DMS53 treated with DMSO at 0.1 percent for 48 hours (cell line): ENCODE data around the gene CGRRF1.

ENCODE experiments used
- DNase-seq: peaks from one replicate; lab custom pipeline; 2025; ENCODE audit not compliant: unreplicated experiment; lab: John Stamatoyannopoulos, UW

CGRRF1 gene

DNA sequence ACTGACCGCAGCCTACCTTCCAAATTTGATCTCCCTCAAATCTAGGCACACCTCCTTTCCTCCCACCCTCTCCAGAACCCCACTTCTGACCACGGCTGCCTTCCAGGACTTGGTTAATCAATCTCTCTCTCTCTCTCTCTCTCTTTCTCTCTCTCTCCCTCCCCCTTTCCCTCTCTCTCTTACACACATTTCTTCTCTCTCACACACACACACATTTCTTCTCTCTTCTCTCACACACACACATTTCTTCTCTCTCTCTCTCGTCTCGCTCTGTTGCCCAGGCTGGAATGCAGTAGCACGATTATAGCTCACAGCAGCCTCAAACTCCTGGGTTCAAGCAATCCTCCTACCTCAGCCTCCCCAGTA is 20.4 kb upstream of the CGRRF1 start:
- DNase-seq: no peak

DNA sequence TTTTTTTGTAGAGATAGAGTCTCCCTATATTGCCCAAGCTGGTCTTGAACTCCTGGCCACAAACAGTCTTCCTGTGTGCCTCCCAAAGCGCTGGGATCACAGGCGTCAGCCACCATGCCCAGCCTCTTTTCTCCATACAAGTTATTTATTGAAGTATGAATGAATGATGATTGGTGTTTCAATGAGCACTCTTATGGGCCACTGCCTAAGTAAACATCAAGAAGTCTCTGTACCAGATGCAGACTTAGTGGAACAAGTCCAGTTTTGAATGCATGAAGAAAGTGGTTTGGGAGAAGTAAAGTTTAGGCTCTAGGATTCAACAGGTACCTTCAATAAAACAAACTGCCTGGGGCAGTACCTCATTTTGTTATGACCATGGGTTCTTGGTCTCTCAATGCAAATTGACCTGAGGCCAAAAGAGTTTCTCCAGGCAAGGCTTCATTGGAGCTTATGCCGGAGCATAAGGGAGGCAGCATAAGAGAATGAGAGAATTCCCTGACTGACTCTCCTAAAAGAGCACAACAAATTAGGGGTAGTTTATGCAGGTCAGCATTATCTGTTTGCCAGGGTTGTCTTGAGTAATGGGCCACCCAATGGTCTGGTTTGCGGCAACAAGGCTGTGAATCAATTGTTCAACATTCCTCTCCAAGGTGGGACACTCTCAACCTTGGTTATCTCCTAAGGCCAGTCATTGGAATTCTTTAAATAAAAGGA is 19.8 kb upstream of the CGRRF1 start:
- no peak for DNase-seq

DNA sequence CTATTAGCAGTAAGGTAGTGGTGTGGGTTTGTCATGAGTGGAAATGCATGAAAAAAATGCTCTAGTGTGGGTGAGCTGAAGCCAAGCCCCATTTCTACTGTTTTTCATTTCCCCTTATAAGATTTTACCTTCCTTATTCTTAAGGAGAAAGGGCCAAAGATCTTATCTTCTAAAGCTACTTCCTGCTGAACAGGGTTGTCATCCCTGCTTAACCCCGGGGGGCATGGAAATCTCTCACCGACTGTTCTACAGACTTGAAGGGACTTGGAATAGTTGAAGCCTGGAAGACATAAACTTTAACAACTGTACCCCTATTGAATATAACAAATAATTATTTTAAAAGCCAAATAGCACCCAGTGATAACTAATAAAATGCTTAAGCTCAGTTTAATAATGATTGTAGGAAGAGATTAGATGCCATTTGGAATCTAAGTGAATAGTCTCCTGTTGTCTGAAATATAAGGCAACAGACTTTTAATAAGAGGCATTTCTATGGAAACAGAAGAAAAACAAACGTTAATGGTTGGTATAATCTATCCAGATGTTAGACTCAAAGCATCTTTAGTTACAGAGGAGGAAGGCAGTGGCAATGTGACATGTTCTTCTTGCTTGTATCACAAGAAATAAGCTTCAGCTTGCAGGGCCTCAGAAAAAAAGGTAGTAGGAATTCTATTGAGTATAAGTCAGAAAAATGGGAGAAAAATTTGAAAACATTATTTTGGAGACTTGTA is 19.1 kb upstream of the CGRRF1 start:
- no peak for DNase-seq

DNA sequence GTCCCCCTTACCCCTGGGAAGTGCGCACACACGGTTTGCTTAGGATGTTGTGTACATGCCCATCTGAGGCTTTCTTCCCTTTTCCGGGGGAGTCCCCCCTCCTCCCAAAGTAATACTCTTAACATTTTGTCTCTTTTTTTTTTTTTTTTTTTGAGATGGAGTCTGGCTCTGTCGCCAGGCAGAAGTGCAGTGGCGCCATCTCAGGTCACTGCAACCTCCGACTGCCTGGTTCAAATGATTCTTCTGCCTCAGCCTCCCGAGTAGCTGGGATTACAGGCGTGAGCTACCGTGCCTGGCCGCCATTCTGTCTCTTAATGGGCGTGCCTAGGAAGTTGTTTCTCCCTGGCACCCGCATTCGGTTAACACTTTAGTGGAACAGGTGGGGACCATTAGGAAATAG is 16.4 kb upstream of the CGRRF1 start:
- DNase-seq: no peak

DNA sequence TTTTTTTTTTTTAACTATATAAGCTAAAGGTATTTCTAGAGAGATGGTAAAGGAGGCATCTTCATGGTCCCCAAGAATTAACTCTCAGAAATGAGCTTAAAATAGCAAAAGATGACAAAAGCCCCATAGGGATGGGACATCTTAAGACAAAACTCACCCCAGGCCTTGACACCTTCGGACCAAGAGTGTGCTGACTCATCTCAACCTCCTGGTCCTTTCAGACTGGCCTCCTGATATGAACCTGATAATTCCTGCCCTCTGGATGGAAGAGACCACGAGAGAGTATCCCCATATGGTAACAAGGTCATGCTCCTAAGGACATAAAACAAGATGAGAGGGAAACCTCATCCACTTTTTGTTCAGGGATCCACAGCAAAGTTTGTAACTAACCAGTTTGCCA is 12.5 kb upstream of the CGRRF1 start:
- DNase-seq: no peak

DNA sequence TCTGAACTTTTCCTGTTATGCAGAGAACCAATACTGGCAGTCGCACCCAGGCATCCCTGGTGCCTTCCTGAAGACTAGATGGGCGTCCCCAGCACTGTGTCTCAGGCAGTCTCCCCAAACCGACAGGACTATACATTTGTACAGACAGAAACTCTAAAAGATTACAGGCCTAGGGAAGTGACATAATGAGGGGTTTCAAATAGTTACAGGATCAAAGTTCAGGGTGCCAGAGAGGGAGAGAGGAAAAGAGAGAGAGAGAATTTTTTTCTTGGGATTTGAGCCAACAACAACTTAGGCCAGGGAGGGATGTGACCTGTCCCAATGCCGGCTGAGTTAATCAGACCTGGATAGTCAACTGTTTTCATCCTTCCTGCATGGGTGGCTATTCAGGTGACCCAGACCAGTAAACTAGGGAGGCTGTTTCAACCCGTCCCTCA is 11.6 kb upstream of the CGRRF1 start:
- DNase-seq: no peak

DNA sequence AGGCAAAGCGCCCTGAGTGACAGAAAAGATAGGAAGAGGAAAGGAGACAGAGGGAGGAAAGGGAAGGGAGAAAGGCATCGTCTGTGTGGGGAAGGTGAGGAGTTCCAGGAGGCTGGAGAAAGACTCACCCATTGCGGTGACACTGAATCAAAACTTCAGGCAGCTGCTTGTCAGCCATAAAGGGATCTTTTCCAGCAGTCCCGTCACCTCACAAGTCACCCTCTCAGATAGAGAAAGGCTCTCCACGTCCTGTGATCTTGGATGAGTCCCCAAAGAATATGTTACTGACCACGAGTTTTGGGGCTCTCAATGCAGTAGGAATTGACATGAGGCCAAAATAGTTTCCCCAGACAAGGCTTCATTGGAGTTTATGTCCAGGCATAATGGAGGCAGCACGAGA is 11.1 kb upstream of the CGRRF1 start:
- no peak for DNase-seq

DNA sequence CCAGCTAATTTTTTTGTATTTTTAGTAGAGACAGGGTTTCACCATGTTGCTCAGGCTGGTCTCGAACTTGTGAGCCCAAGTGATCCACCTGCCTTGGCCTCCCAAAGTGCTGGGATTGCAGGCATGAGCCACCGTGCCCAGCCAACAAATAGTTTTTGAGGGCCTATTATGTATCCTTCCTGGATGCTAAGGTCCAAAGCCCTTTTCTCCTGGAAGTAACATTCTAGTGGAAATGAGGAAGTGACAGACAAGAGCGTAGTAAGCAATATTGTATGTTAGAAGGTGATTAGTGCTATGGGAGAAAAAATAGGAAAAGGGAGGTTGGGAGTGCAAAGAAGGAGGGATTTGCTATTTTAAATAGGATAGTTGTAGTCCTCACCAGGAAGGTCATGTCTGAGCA is 9.0 kb upstream of the CGRRF1 start:
- DNase-seq: no peak

DNA sequence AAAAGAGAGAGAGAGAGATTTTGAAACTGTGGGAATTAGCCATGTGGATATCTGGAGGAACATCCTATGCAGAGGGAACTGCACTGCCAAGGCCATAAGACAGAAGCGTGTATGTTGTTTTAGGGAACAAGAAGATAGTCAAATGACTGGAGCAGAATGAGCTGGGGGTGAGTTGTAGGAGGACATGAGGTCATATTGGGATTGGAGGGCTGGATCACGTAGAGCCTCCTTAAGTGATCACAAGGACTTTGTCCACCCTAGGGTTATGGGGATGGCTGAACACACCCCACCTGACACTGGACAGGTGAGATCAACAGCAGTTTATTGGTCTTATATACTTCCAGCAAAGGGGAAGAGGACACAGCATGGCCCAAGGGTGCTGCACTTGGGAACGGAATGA is 8.2 kb upstream of the CGRRF1 start:
- DNase-seq: no peak

DNA sequence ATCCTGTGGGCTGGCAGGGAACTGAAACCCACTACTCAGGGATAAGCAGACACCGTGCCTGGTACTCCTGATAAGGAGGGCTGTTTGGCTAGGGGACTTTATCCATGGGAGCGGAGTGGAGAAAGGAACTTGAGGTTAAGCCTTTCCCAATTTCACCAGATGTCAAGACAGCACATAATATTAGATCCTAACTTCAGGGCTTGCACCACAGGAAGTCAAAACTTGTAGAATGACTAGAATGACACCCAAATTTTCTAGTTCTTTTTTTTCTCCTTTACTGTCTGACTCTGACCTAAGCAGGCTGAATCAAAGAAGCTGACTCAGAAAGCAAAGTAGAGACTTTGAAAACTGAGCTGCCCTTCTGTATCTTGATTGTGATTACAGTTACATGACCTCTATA is 7.1 kb upstream of the CGRRF1 start:
- no peak for DNase-seq

DNA sequence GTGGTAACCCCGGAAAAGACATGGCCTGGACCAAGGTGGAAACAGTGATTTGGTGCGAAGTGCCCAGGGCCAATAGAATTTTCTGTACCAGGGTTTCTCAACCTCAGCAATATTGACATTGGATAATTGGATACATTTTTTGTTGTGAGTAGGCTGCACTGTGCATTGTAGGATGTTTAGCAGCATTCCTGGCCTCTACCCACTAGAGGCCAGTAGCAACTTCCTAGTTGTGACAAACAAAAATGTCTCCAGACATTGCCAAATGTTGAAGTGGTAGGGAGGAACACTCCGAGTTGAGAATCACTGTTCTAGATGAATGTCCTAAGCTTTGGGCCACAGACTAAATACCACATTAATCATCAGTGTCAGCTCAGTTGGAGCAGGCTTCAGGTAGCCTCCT is 6.2 kb upstream of the CGRRF1 start:
- no peak for DNase-seq

DNA sequence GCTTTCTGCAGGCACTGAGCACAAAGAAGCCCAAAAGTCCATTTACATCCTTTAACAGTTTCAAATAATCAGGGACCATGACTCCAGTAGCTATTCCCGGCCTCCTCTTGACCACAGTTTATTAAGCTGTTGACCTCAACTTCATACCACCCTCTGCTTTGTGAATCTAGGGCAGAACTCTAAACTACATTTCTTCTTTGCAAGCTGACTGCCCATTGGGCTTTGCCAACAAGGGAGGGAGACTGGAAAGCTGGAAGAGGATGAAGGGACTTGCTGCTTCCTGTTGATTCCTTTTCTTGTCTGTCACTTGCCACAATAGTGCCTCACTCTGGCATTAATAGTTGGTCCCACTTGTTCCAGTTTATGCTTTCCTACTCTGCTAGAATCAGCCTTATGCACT is 2.7 kb downstream of the CGRRF1 start:
- no peak for DNase-seq

DNA sequence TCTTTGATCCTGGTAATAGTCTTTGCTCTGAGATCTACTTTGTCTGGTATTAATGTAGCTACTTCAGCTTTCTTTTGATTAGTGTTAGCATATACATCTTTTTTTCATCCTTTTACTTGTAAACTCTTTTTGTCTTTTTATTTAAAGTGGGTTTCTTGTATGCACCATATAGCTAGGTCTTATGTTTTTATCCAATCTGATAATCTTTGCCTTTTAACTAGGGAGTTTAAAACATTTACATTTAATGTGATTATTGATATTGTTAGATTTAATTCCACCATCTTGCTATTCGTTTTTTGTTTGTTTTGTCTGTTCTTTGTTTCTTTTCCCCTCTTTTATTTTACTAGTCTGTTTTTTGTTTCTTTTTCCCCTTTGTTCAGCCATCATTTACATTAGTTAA is 6.0 kb downstream of the CGRRF1 start:
- no peak for DNase-seq

DNA sequence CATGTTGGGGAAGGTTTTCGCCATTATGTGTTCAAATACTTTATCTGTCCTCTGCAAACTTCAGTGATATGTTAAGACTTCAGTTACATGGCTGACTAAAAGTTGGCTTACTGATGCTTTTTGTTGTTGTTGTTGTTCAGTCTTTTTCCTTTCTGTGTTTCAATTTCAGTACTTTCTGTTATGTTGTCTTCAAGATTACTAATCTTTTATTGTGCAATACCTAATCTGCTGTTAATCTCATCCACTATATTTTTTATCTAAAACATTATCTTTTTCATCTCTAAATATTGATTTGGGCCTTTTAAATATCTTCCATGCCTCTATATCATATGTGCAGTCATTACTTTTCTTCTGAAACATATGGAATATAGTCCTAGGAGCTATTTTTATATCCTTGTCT is 7.0 kb downstream of the CGRRF1 start:
- DNase-seq: no peak

DNA sequence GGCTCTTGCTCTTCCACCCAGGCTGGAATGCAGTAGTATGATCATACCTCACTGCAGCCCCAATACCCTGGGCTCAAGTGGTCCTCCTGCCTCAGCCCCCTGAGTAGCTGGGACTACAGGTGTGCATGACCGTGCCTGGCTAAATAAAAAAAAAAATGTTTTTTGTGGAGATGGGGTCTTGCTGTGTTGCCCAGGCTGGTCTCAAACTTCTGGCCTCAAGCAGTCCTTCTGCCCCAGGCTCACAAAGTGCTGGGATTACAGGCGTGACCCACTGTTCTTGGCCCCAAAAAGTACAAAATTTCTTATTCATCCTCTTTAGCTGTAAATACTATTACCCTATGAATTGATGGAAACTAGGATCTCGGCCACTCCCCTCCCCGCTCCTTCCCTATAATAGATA is 14.7 kb downstream of the CGRRF1 start:
- no peak for DNase-seq

DNA sequence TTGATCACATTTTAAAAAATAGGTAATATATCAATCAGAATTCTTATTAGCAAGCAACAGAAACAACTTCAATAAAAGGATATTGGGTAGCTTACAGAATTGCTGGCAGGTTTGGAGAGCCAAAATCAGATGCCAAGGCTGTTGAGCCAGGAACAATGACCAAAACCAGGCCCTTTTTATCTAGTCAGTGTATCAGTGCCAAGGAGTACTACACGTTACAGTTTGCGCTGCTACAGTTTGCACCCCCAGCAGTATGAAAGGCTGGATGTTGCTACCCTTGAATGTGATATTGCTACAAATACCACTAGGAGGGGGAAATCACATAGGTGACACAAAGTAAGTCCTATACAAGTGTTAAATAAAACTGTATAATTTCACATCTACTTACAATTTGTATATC is 19.3 kb downstream of the CGRRF1 start:
- no peak for DNase-seq

DNA sequence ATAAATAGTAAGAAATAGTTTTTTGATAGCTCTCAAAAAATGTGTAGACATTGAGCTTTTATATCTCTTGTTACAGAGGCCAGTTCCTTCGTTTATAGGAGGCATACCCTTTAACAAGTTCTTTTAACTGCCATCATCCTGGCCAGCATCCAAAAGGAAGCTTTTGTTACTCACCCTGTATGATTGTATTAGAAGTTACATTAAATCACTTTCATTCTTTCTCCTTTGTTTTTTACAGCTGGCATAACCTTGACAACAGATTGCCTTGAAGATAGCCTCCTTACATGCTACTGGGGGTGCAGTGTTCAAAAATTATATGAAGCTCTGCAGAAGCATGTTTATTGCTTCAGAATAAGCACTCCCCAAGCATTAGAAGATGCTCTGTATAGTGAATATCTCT is 20.1 kb downstream of the CGRRF1 start:
- no peak for DNase-seq

DNA sequence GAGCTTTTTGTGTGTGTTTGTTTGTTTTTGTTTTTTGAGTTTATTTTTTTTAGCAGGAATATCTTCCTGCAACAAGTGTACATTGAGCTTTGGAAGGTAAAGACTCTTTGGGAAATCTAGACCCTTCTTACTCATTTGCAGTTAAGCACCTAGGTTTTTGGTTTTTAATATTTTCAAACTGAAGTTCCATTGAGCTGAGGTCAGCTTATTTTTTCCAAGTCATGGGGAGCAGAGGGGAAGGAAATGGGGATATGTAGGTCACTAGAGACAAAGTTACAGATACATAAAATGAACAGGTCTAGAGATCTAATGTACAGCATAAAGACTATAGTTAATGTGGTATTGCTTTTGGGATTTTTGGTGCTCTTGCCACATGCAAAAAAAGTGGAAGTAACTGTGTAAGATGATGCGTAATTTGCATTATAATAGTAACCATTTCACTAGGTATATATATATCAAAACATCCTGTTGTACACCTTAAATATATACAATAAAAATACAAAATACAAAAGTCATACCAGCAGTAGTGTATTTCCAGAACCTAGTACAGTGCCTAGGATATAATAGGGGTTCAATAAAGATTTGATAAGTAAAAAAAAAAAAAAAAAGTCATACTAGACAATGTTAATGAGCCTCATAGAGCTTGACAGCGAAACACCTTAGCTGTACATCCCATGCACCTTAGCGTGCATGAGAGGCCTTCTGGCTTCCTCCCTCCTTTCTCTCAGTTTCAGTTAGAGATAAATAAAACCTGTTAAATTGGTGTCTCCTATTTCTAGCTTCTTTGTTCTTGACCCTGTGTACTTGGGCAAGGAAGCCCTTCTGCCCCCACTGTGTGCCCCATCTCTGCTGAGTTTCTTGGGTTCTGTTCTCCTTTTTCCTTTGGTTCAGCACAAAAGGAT is 22.7 kb downstream of the CGRRF1 start:
- DNase-seq: no peak

DNA sequence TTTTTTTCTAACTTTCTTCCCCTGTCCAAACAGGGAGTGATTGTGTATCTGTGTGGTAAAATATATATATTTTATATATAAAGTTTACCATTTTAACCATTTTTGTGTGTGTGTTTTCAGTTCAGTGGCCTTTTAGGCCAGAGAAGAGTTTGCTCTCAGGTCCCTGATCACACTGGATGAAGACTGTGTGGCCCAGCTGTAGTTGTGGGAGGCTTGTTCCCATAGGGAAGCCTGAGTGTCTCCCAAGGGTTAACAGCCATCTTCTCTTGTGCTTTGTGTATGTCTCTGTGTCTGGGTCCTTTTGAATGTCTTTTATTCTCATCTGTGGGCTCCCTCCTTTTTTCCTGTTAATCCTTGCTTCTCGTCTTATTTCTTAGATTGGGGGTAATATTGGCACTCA is 23.4 kb downstream of the CGRRF1 start:
- no peak for DNase-seq

DNA sequence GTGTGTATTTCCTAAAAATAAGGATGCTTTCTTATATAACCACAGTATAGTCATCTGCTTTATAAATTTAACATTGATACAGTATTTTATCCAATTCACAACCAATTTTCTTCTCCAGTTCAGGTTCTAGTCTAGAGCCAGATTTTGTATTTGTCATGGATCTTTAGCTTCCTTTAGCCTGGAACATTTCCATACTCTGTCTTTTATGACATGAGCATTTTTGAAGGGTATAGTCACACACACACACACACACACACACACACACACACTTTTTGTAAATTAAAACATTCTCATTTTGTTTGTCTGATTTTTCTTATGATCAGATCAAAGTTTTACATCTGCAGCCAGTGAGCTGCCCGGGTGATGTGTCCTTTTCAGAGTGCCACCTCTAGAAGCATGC is 25.4 kb downstream of the CGRRF1 start:
- DNase-seq: no peak

DNA sequence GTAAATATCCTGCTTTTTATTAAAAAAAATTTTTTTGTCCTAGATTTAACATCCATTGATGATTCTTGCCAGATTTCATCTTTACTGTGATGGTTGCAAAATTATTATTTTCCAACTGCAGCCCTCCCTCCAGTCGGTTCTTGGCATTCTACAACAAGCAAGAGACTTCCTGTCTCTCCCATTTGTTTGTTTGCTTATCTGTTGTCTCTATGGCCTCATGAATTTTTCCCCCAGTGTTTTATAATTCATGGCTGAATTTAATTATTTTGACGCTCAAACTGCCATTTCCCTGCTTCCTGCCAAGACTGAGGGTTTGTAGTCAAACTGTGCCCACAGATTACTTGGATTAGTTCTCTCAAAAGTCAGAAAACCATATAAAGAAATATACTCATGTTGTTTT is 25.9 kb downstream of the CGRRF1 start:
- no peak for DNase-seq

DNA sequence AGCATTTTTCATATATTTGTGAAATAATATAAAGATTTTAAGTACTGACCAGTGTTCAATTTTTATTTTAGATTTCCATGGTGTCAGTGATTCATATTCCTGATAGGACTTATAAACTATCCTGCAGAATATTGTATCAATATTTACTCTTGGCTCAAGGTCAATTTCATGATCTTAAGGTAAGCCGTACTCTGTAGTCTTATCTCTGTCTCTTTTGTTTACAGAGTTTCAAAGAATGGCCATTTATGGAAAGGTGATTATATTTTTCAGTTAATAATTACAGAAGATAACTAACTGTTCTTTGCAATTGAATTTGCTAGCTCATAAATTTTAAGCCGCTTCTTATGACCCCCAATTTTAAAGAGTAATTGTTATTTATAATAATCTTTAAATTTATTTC is 27.9 kb downstream of the CGRRF1 start:
- peak; percentile 38 for DNase-seq
